Uterus (tissue), 4 donors: ENCODE data around the gene ZDHHC14. TPM values are rescaled to one million over a fixed set of nuclear protein-coding genes. Genes with fewer than 3 reads are reported as not detected.
"Not testable (repeated sequence)": the region's sequence is repeated elsewhere in the genome, so short reads cannot be mapped to it uniquely, and the experiment has no call there.

Experiments used
- DNase-seq, 2 donors: peaks; one replicate each; pipeline ENCODE4 v3.0.0-alpha.2; 2019 to 2020
- H3K27ac ChIP-seq, 2 donors: fragments of 200-600 bp; sonication (generic); 1 replicate in 1 of 2; 2 replicates in 1 of 2; pipeline ENCODE4 v1.5.1; 2016 to 2018
- H3K27me3 ChIP-seq, 2 donors: fragments of 200-600 bp; sonication (generic); one replicate each; pipeline ENCODE4 v1.5.1; 2018 to 2019; ENCODE audit warnings: control low read depth in 1 of 2
- H3K36me3 ChIP-seq, 2 donors: fragments of 200-600 bp; sonication (generic); one replicate each; pipeline ENCODE4 v1.5.1; 2019; ENCODE audit warnings: control low read depth in 1 of 2
- H3K4me1 ChIP-seq, 2 donors: fragments of 200-600 bp; sonication (generic); one replicate each; pipeline ENCODE4 v1.5.1; 2018 to 2019; ENCODE audit warnings: control low read depth in 1 of 2
- H3K4me3 ChIP-seq, 2 donors: fragments of 200-600 bp; sonication (generic); 1 replicate in 1 of 2; 2 replicates in 1 of 2; pipeline ENCODE4 v1.5.1; 2018 to 2019; ENCODE audit warnings: mild to moderate bottlenecking in 1 of 2
- H3K9me3 ChIP-seq, 2 donors: fragments of 200-600 bp; sonication (generic); one replicate each; pipeline ENCODE4 v1.5.1; 2019; ENCODE audit warnings: control low read depth in 1 of 2
- CTCF ChIP-seq, 4 experiments: fragments of 200-600 bp in 2 of 4; fragments of 450-650 bp in 2 of 4; sonication (generic) in 2 of 4; IDR thresholded peaks; one replicate each; pipeline ENCODE4 v1.5.1; 2016 to 2019; ENCODE audit warnings: antibody characterized with exemption in 4 of 4, mild to moderate bottlenecking in 2 of 4, moderate library complexity in 1 of 4
- POLR2A ChIP-seq, 2 donors: fragments of 450-650 bp; IDR thresholded peaks; one replicate each; pipeline ENCODE4 v1.6.1; 2016; ENCODE audit warnings: antibody characterized with exemption in 2 of 2, mild to moderate bottlenecking in 1 of 2, moderate library complexity in 1 of 2
- intact Hi-C: fragments of 100-400 bp; cut with DNase I; formaldehyde crosslinking; loops from one replicate; pipeline ENCODE4 v1.15.1; 2023; ENCODE audit warnings: low total_unique reads
- total RNA-seq, 4 donors: library from RNA; depleted of rRNA in 3 of 4; stranded (reverse); fragments of >200 nt in 3 of 4; gene quantifications; one replicate each; pipeline versions ENCODE4 v1.1.0 to v1.2.4, GENCODE V29; 2014 to 2023
- donor health status: DM: yes; HTN: yes; CAD: no.

The ZDHHC14 gene
- total RNA-seq, 4 donors from 2014 or later: 5.6 to 28.3 (median 12.9) TPM

- H3K4me3 ChIP-seq: peak overlapping the region; percentile 20 to 97
- peaks cover 0 to 8% of the 10 kb centered on the region in 2 donors for H3K4me1 ChIP-seq
- no peaks in the 10 kb centered on the region for H3K36me3 ChIP-seq
- intact Hi-C loops: loop anchor here (10.0 kb wide), 1 partner anchor 59 kb away; the partner anchor contains the start of gene TMEM242
- TF ChIP-seq CTCF (IDR thresholded peaks at IDR 0.05) (no peak), POLR2A (IDR thresholded peaks at IDR 0.05) (no peak)
- H3K27ac ChIP-seq: peak overlapping the region; percentile 95 to 96
- no peak for DNase-seq
- no peaks in the 10 kb centered on the region for H3K27me3 ChIP-seq
- no peaks in the 10 kb centered on the region for H3K9me3 ChIP-seq
Observed at GRCh38 chr6:157383471-157383870, 2.5 kb downstream of the ZDHHC14 start.

GRCh38 chr6:157384962-157385361 is 4.0 kb downstream of the ZDHHC14 start:
- H3K4me3 ChIP-seq, H3K36me3 ChIP-seq, H3K9me3 ChIP-seq, DNase-seq, H3K27me3 ChIP-seq, H3K4me1 ChIP-seq: not testable (repeated sequence)
- intact Hi-C loops: loop anchor here (10.0 kb wide), 1 partner anchor 60 kb away; the partner anchor contains the start of gene TMEM242
- H3K27ac ChIP-seq: peak overlapping the region; percentile 95 to 96

GRCh38 chr6:157385482-157385881 is 4.5 kb downstream of the ZDHHC14 start:
- Histone ChIP-seq H3K4me1 (peaks cover 0 to 3% of the 10 kb centered on the region in 2 donors), H3K27me3 (no peaks in the 10 kb centered on the region), H3K9me3 (peaks cover 0 to 6% of the 10 kb centered on the region in 2 donors), H3K36me3 (no peaks in the 10 kb centered on the region), H3K4me3 (no peak overlapping the region), H3K27ac (peak overlapping the region; percentile 95 to 96)
- TF ChIP-seq CTCF (IDR thresholded peaks at IDR 0.05): no peak
- TF ChIP-seq POLR2A (IDR thresholded peaks at IDR 0.05): no peak
- DNase-seq: no peak
- intact Hi-C loops: loop anchor here (10.0 kb wide), 1 partner anchor 61 kb away; the partner anchor contains the start of gene TMEM242

- Histone ChIP-seq H3K27me3 (no peaks in the 10 kb centered on the region), H3K4me3 (no peak overlapping the region), H3K9me3 (peaks cover 0 to 6% of the 10 kb centered on the region in 2 donors), H3K27ac (peak overlapping the region in 1 of 2 donors; percentile 96), H3K4me1 (peaks cover 0 to 3% of the 10 kb centered on the region in 2 donors), H3K36me3 (no peaks in the 10 kb centered on the region)
- intact Hi-C loops: loop anchor here (10.0 kb wide), 1 partner anchor 61 kb away; the partner anchor contains the start of gene TMEM242
- no peak for DNase-seq
- TF ChIP-seq CTCF (IDR thresholded peaks at IDR 0.05) (no peak), POLR2A (IDR thresholded peaks at IDR 0.05) (no peak)
Observed at GRCh38 chr6:157386023-157386422, 5.0 kb downstream of the ZDHHC14 start.

- Histone ChIP-seq H3K4me3 (no peak overlapping the region), H3K27me3 (no peaks in the 10 kb centered on the region), H3K4me1 (peaks cover 0 to 3% of the 10 kb centered on the region in 2 donors), H3K36me3 (no peaks in the 10 kb centered on the region), H3K9me3 (peaks cover 0 to 6% of the 10 kb centered on the region in 2 donors), H3K27ac (peak overlapping the region; percentile 19 to 38)
- intact Hi-C loops: loop anchor here (10.0 kb wide), 1 partner anchor 62 kb away; the partner anchor contains the start of gene TMEM242
- no peak for DNase-seq
- TF ChIP-seq CTCF (IDR thresholded peaks at IDR 0.05) (no peak), POLR2A (IDR thresholded peaks at IDR 0.05) (no peak)
Observed at GRCh38 chr6:157386454-157386853, 5.5 kb downstream of the ZDHHC14 start.
